KMS-11 (cell line): Measurements from ENCODE around the gene BBOX1.

Source experiments
- H2AFZ ChIP-seq: fragments of 200-600 bp; sonication (generic); 2 replicates; pipeline ENCODE4 v1.6.1; 2016; ENCODE audit warnings: antibody characterized with exemption, mixed run types, low read depth
- H3K27ac ChIP-seq: fragments of 200-600 bp; sonication (generic); 2 replicates; pipeline ENCODE4 v1.6.1; 2016; ENCODE audit warnings: mild to moderate bottlenecking, mixed run types
- H3K27me3 ChIP-seq: fragments of 200-600 bp; sonication (generic); 2 replicates; pipeline ENCODE4 v1.6.1; 2017; ENCODE audit warnings: mild to moderate bottlenecking, low read depth, mixed run types, moderate library complexity; ENCODE audit not compliant: insufficient read depth
- H3K36me3 ChIP-seq: fragments of 200-600 bp; sonication (generic); 2 replicates; pipeline ENCODE4 v1.6.1; 2017; ENCODE audit warnings: mild to moderate bottlenecking, mixed run types; ENCODE audit not compliant: insufficient read depth
- H3K4me1 ChIP-seq: fragments of 200-600 bp; sonication (generic); 2 replicates; pipeline ENCODE4 v1.6.1; 2016; ENCODE audit warnings: mild to moderate bottlenecking, low read depth, mixed run types; ENCODE audit not compliant: poor library complexity, severe bottlenecking
- H3K4me2 ChIP-seq: fragments of 200-600 bp; sonication (generic); 2 replicates; pipeline ENCODE4 v1.7.0; 2016; ENCODE audit warnings: mild to moderate bottlenecking, mixed run types
- H3K4me3 ChIP-seq: fragments of 200-600 bp; sonication (generic); IDR thresholded peaks from 2 replicates; pipeline ENCODE4 v1.6.1; 2017; ENCODE audit warnings: low read depth, low read length, mixed read lengths; ENCODE audit not compliant: insufficient read depth
- H3K79me2 ChIP-seq: fragments of 200-600 bp; sonication (generic); 2 replicates; pipeline ENCODE4 v1.6.1; 2016; ENCODE audit warnings: low read depth, mixed run types; ENCODE audit not compliant: insufficient read depth
- H3K9ac ChIP-seq: fragments of 200-600 bp; sonication (generic); 2 replicates; pipeline ENCODE4 v1.6.1; 2016; ENCODE audit warnings: mild to moderate bottlenecking, mixed run types
- H4K20me1 ChIP-seq: fragments of 200-600 bp; sonication (generic); 2 replicates; pipeline ENCODE4 v1.6.1; 2016; ENCODE audit warnings: mild to moderate bottlenecking, mixed run types; ENCODE audit not compliant: insufficient read depth
- TF ChIP-seq, protein P1 (sequence below): fragments of 200-600 bp; sonication (generic); conservative IDR thresholded peaks from 2 replicates; pipeline ENCODE4 v1.6.1; 2017; ENCODE audit warnings: low read depth, mild to moderate bottlenecking, antibody characterized with exemption, low read length, moderate library complexity, mixed read lengths

BBOX1 gene

DNA sequence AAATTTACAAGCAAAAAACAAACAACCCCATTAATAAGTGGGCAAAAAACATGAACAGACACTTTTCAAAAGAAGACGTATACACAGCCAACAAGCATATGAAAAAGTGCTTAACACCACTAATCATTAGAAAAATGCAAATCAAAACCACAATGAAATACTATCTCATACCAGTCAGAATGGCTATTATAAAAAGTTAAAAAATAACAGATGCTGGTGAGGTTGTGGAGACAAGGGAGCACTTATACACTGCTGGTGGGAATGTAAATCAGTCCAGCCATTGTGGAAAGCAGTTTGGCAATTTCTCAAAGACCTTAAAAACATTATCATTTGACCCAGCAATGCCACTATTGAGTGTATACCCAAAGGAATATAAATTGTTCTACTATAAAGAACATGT, 72.3 kb downstream of the BBOX1 start:
- H3K4me1 ChIP-seq = no peaks in the 10 kb centered on the region
- H2AFZ ChIP-seq = no peak overlapping the region
- H3K79me2 ChIP-seq = no peaks in the 10 kb centered on the region
- no peak overlapping the region for H3K27ac ChIP-seq
- H4K20me1 ChIP-seq = no peaks in the 10 kb centered on the region
- H3K4me3 ChIP-seq = no peak overlapping the region
- H3K27me3 ChIP-seq = no peaks in the 10 kb centered on the region
- TF ChIP-seq, protein P1, sequence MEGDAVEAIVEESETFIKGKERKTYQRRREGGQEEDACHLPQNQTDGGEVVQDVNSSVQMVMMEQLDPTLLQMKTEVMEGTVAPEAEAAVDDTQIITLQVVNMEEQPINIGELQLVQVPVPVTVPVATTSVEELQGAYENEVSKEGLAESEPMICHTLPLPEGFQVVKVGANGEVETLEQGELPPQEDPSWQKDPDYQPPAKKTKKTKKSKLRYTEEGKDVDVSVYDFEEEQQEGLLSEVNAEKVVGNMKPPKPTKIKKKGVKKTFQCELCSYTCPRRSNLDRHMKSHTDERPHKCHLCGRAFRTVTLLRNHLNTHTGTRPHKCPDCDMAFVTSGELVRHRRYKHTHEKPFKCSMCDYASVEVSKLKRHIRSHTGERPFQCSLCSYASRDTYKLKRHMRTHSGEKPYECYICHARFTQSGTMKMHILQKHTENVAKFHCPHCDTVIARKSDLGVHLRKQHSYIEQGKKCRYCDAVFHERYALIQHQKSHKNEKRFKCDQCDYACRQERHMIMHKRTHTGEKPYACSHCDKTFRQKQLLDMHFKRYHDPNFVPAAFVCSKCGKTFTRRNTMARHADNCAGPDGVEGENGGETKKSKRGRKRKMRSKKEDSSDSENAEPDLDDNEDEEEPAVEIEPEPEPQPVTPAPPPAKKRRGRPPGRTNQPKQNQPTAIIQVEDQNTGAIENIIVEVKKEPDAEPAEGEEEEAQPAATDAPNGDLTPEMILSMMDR = no peak
- H3K9ac ChIP-seq = no peak overlapping the region
- H3K36me3 ChIP-seq = no peaks in the 10 kb centered on the region
- no peak overlapping the region for H3K4me2 ChIP-seq

GRCh38 chr11:27115051-27115650, 74.5 kb downstream of the BBOX1 start:
- Histone ChIP-seq H3K4me2 (no peak overlapping the region), H2AFZ (no peak overlapping the region), H3K79me2 (no peaks in the 10 kb centered on the region), H4K20me1 (no peaks in the 10 kb centered on the region), H3K27ac (no peak overlapping the region), H3K9ac (no peak overlapping the region), H3K4me1 (no peaks in the 10 kb centered on the region), H3K36me3 (no peaks in the 10 kb centered on the region), H3K4me3 (no peak overlapping the region), H3K27me3 (no peaks in the 10 kb centered on the region)
- TF ChIP-seq, protein P1 = no peak

- Histone ChIP-seq H2AFZ (no peak overlapping the region), H3K27ac (no peak overlapping the region), H3K4me2 (no peak overlapping the region), H3K4me1 (no peaks in the 10 kb centered on the region), H3K27me3 (no peaks in the 10 kb centered on the region), H4K20me1 (no peaks in the 10 kb centered on the region), H3K9ac (no peak overlapping the region), H3K79me2 (no peaks in the 10 kb centered on the region), H3K4me3 (no peak overlapping the region), H3K36me3 (no peaks in the 10 kb centered on the region)
- TF ChIP-seq, protein P1 = no peak
Observed at GRCh38 chr11:27116684-27117083, 76.1 kb downstream of the BBOX1 start.

- Histone ChIP-seq H3K79me2 (no peaks in the 10 kb centered on the region), H4K20me1 (no peaks in the 10 kb centered on the region), H2AFZ (no peak overlapping the region), H3K4me2 (no peak overlapping the region), H3K4me3 (no peak overlapping the region), H3K4me1 (no peaks in the 10 kb centered on the region), H3K36me3 (no peaks in the 10 kb centered on the region), H3K9ac (no peak overlapping the region), H3K27me3 (no peaks in the 10 kb centered on the region), H3K27ac (no peak overlapping the region)
- TF ChIP-seq, protein P1 = no peak
Observed at GRCh38 chr11:27118371-27118770, 77.8 kb downstream of the BBOX1 start.
